ENCODE data around the gene TBXAS1.

Gene TBXAS1

GRCh38 chr7:140024585-140024984 lies 195.5 kb downstream of the TBXAS1 start:
- DNase-seq (ENCODE audit: low spot score): no peak

- no peak for DNase-seq (ENCODE audit: low spot score)
Observed at GRCh38 chr7:140025241-140025640, 196.2 kb downstream of the TBXAS1 start.

- no peak for DNase-seq (ENCODE audit: low spot score)
Observed at GRCh38 chr7:140025814-140026433, 196.9 kb downstream of the TBXAS1 start.

- DNase-seq (ENCODE audit: low spot score): no peak
Observed at GRCh38 chr7:140026935-140027334, 197.9 kb downstream of the TBXAS1 start.

GRCh38 chr7:140027858-140028257 lies 198.8 kb downstream of the TBXAS1 start:
- no peak for DNase-seq (ENCODE audit: low spot score)

- no peak for DNase-seq (ENCODE audit: low spot score)
Observed at GRCh38 chr7:140028311-140028710, 199.2 kb downstream of the TBXAS1 start.

GRCh38 chr7:140029072-140029471 lies 200.0 kb downstream of the TBXAS1 start:
- DNase-seq (ENCODE audit: low spot score): no peak

GRCh38 chr7:140031364-140031763 lies 202.3 kb downstream of the TBXAS1 start:
- no peak for DNase-seq (ENCODE audit: low spot score)

GRCh38 chr7:140033036-140033435 lies 204.0 kb downstream of the TBXAS1 start:
- no peak for DNase-seq (ENCODE audit: low spot score)

GRCh38 chr7:140033779-140034363 lies 204.8 kb downstream of the TBXAS1 start:
- no peak for DNase-seq (ENCODE audit: low spot score)

- DNase-seq (ENCODE audit: low spot score): no peak
Observed at GRCh38 chr7:140034421-140034820, 205.4 kb downstream of the TBXAS1 start.

- no peak for DNase-seq (ENCODE audit: low spot score)
Observed at GRCh38 chr7:140035400-140036223, 206.5 kb downstream of the TBXAS1 start.

GRCh38 chr7:140036224-140036962 lies 207.3 kb downstream of the TBXAS1 start:
- DNase-seq (ENCODE audit: low spot score): no peak

- no peak for DNase-seq (ENCODE audit: low spot score)
Observed at GRCh38 chr7:140039066-140039465, 210.0 kb downstream of the TBXAS1 start.

- no peak for DNase-seq (ENCODE audit: low spot score)
Observed at GRCh38 chr7:140039896-140040295, 210.8 kb downstream of the TBXAS1 start.

GRCh38 chr7:140041659-140042385 lies 212.8 kb downstream of the TBXAS1 start:
- no peak for DNase-seq (ENCODE audit: low spot score)

- no peak for DNase-seq (ENCODE audit: low spot score)
Observed at GRCh38 chr7:140042386-140042670, 213.3 kb downstream of the TBXAS1 start.

GRCh38 chr7:140044251-140044650 lies 215.2 kb downstream of the TBXAS1 start:
- DNase-seq (ENCODE audit: low spot score): no peak

GRCh38 chr7:140045697-140046096 lies 216.6 kb downstream of the TBXAS1 start:
- DNase-seq (ENCODE audit: low spot score): no peak

- no peak for DNase-seq (ENCODE audit: low spot score)
Observed at GRCh38 chr7:140047197-140047596, 218.1 kb downstream of the TBXAS1 start.

- no peak for DNase-seq (ENCODE audit: low spot score)
Observed at GRCh38 chr7:140048138-140048537, 219.1 kb downstream of the TBXAS1 start.

GRCh38 chr7:140048989-140049338 lies 219.9 kb downstream of the TBXAS1 start:
- no peak for DNase-seq (ENCODE audit: low spot score)
